Fibroblast of upper back skin (primary cell): ENCODE data around the gene TIMD4.
"Not testable (repeated sequence)": the region's sequence is repeated elsewhere in the genome, so short reads cannot be mapped to it uniquely, and the experiment has no call there.

ENCODE experiments used
- DNase-seq: peaks from one replicate; pipeline ENCODE4 v3.0.0-alpha.2; 2013

The TIMD4 gene

GRCh38 chr5:156963125-156963524, at the start of gene TIMD4:
Gene TIMD4 (minus strand): TSS chr5:156963226. CDS start chr5:156963198, 28 bp downstream.
- DNase-seq = no peak

DNA sequence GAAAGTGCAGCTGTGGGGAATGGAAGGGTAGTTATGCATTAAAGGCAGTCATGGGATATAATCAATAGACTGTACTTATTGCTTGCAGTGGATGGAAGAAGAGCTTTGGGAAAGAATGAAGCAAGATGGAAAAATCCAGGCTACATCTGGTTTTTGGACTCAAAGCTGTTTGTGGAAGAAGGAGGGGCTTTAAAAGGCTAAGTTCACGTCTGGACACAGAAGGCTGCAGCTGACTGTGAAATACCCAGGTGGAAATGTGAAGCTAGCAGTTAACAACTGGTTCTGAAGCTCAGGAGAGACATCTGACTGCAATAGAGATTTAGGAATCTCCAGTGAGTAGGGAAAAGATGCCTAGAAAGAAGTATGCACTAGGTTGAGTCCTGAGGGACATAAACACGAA, 43.2 kb upstream of the TIMD4 start:
- DNase-seq = no peak

- DNase-seq = peak; percentile 44
These were observed 42.0 kb upstream of the TIMD4 start for GRCh38 chr5:157004893-157005551.

- DNase-seq = no peak
These were observed 28.7 kb upstream of the TIMD4 start for GRCh38 chr5:156991714-156992113.

GRCh38 chr5:156984064-156984463, 21.0 kb upstream of the TIMD4 start:
- DNase-seq = no peak

GRCh38 chr5:156981481-156981880, 18.5 kb upstream of the TIMD4 start:
- DNase-seq = no peak

- DNase-seq = no peak
These were observed 11.3 kb upstream of the TIMD4 start for GRCh38 chr5:156974328-156974727.

DNA sequence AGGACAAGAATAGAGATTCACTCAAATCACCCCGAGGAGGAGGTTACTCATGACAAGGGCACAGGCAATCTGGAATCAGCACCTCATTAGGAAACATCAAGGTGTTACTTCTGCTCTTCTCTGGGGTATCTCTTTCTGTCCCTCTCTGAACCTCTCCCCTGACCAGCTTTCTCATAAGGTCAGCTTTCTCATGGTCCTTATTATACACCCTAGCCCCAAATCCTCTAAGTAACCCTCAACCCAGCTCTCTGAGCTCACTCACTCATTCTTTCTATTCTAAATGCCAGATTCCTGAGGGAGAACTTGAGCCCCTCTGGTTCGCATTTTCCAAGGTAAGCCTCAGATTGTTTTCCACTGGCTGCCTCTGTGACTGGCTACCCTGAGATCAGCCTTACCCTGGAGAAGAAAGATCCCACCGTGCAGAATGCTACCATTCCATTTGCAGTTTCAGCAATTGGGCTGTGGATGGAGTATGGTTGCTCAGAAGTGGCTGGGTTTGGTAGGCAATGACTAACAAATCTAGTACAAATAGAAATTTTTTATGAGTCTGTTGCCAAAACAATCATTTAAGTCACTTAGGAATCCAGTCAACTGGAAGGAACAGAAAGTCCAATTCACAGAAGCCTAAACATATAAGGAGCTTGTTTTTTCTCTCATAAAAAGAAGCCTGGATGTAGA, 9.0 kb upstream of the TIMD4 start:
- no peak for DNase-seq

- no peak for DNase-seq
These were observed 8.4 kb upstream of the TIMD4 start for GRCh38 chr5:156971415-156971814.

DNA sequence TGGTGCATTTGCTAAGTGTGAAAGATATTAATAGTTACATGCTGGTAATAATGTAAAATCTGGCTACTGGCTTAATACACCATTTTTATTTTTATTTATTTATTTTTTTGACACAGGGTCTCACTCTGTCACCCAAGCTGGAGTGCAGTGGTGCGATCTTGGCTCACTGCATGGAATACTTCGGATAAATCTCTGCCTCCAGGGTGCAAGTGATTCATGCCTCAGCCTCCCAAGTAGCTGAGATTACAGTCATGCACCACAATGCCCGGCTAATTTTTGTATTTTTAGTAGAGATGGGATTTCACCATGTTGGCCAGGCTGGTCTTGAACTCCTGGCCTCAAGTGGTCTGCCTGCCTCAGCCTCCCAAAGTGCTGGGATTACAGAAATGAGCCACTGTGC, 4.4 kb upstream of the TIMD4 start:
- not testable (repeated sequence) for DNase-seq

- DNase-seq = no peak
These were observed 6.7 kb downstream of the TIMD4 start for GRCh38 chr5:156956321-156956720.

- DNase-seq = no peak
These were observed 11.7 kb downstream of the TIMD4 start for GRCh38 chr5:156951359-156951758.

- DNase-seq = no peak
These were observed 12.3 kb downstream of the TIMD4 start for GRCh38 chr5:156950716-156951115.

DNA sequence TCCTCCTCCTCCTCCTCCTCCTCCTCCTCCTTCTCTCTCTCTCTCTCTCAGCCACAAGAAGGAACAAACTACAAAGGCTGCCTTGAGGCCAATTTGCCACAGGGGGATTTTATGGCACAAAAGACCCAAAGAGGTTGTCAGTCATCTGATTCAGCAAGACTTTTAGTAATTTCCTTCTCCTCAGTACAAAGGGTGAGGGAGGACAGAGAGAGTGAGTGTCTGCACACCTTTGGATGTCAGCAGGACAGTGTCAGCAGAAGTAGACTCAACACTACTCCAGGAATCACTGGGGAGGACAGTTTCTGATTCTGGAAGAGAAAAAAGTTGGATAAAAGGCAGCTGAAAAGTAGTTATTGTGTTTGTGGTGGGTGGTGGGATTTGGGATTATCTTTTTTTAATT, 13.6 kb downstream of the TIMD4 start:
- no peak for DNase-seq

GRCh38 chr5:156947925-156948324, 15.1 kb downstream of the TIMD4 start:
- no peak for DNase-seq

GRCh38 chr5:156942064-156942463, 21.0 kb downstream of the TIMD4 start:
- no peak for DNase-seq

- not testable (repeated sequence) for DNase-seq
These were observed 22.6 kb downstream of the TIMD4 start for GRCh38 chr5:156940462-156940861.

- no peak for DNase-seq
These were observed 26.1 kb downstream of the TIMD4 start for GRCh38 chr5:156936972-156937371.

GRCh38 chr5:156934450-156935211, 28.4 kb downstream of the TIMD4 start:
- DNase-seq = peak; percentile 4

GRCh38 chr5:156929366-156929948, 33.6 kb downstream of the TIMD4 start:
- DNase-seq = no peak

- no peak for DNase-seq
These were observed 35.5 kb downstream of the TIMD4 start for GRCh38 chr5:156927545-156927944.

DNA sequence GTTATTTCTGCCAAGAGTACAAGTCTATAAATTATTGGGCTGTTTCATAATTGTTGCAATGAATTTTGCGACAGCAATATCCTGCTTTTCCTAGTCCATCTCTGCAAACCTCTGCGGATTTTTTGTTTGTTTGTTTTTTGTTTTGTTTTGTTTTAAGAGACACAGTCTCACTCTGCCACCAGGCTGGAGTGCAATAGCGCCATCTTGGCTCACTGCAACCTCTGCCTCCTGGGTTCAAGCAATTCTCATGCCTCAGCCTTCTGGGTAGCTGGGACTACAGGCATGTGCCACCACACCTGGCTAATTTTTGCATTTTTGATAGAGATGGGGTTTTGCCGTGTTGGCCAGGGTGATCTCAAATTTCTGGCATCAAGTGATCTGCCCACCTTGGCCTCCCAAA, 37.3 kb downstream of the TIMD4 start:
- DNase-seq = not testable (repeated sequence)

DNA sequence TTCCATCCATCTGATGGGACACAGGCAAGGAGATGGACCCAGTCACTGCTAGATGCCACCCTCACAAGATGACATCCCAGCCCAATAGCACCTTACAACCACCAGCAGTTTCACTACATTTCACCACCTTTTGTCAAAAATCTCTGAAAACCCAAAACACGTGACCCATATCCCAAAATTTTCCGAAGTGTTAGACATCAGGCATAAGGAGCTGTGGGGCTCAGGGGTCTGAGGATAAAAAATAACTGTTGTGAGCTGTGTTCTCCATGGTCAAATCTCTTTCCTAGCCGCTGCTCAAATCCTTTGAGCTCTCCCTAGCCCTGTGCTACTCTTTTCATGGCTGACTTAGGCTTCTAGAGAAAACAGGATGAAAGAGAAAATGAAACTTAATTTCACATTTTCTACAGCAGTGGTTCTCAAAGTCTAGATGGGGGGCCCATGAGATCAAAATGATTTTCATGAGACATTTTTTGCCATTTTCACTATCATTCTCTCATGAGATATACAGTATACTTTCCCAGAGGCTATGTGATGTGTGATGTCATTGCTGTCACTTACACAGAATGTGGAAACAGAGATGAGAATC, 40.7 kb downstream of the TIMD4 start:
- DNase-seq = no peak
